ENCODE results near the gene CALCR. TPM values are rescaled to one million over a fixed set of nuclear protein-coding genes. Genes with fewer than 3 reads are reported as not detected.

The CALCR gene
- total and polyA plus RNA-seq, 9 of the 15 experiments (the other 6 are each of a cell fraction or from before 2014, with no cell fraction given), result 0.04 to 0.14 (median 0.09) TPM; not detected in 3

DNA sequence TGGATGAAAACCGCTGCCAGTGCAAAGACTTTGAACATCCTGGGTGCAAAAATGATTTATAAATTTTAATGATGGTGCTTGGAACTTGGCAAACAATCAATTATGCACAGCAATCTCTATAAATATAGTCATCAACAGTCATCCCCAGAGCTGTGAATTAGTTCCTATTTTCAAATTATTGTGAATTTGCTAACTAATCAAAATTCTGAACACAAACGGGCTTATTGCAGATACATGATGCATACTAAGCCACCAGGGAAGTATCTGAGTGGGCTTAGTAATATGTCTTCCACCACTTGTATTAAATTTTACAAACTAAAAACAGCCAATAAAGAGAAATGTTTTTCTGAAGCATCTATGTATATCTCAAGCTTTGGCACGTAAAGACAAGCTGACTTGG is 165.2 kb downstream of the CALCR start:
- POLR2A ChIA-PET, result no interaction called here

DNA sequence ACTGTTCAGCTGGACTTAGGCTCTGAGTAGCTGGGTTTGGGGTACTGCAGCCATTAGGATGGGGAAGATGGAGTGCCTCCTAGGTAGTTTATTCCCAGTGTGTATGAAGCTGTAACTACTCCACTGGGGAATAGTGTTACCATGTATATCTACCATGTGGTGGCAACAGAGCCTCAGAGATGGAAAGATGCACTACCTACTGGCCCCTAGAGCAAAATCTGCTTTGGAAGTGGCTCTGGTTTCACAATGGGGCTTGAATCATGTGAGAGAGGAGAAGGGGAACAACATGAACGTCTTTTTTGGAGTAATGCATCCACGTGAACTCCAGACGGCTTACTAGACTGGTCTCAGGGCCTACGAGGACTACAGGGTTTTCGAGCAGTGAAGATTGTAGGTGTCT is 167.3 kb downstream of the CALCR start:
- no peaks in the 10 kb centered on the region for H3K9me1 ChIP-seq (ENCODE audit: control insufficient read depth, insufficient read depth, low read length)
- in situ Hi-C loops (cut with MboI), result no loop called here
- no peaks in the 10 kb centered on the region for H3K27me3 ChIP-seq (ENCODE audit: control insufficient read depth in 2 of 2, insufficient read depth in 2 of 2, low read length in 2 of 2)
- no peak overlapping the region for H3K4me3 ChIP-seq
- WGBS (ENCODE audit: insufficient coverage, low coverage, missing lambda C conversion rate), result 2% methylated on average over 5 of the region's 5 CpGs
- no peak for DNase-seq (ENCODE audit: extremely low read depth in 1 of 4, low spot score in 3 of 4)
- FAIRE-seq, result no peak
- no peaks in the 10 kb centered on the region for H4K20me1 ChIP-seq (replicated peaks; ENCODE audit: control insufficient read depth, insufficient read depth, low read length)
- ChIA-PET POLR2A (no interaction called here), CTCF (ENCODE audit: low intra/inter-chr PET ratio) (no interaction called here)
- no peak for ATAC-seq
- no peak overlapping the region for H3K9ac ChIP-seq (ENCODE audit: insufficient read depth in 1 of 2, low read depth in 2 of 2, low read length in 2 of 2)
- no TSS peak for BruUV-seq (replicated peaks)
- no peaks in the 10 kb centered on the region for H3K9me3 ChIP-seq (replicated peaks; ENCODE audit: control insufficient read depth, insufficient read depth, low read depth, low read length)
- H3K36me3 ChIP-seq (ENCODE audit: control insufficient read depth, insufficient read depth, low read length), result no peaks in the 10 kb centered on the region
- no peak overlapping the region for H2AFZ ChIP-seq (ENCODE audit: low read depth, low read length)
- H3K4me1 ChIP-seq (replicated peaks in 1 of 2; ENCODE audit: control insufficient read depth in 2 of 2, insufficient read depth in 2 of 2, low read length in 2 of 2), result 0 out of 5 replicates have a peak, but pooled peaks cover 0 to 2% of the 10 kb centered on the region in 2 experiments
- H3K79me2 ChIP-seq (ENCODE audit: control insufficient read depth, insufficient read depth, low read length), result no peaks in the 10 kb centered on the region
- no peak overlapping the region for H3K27ac ChIP-seq (ENCODE audit: extremely low read depth, low read depth, low read length)
- no peak overlapping the region for H3K4me2 ChIP-seq (ENCODE audit: insufficient read depth, low read length)
- intact Hi-C loops (cut with micrococcal nuclease), result no loop called here
- no peak for TF ChIP-seq SAFB2 (IDR thresholded peaks at IDR 0.05; ENCODE audit: borderline replicate concordance, low read depth, low read length, severe bottlenecking)
- TF ChIP-seq ZKSCAN8 (CRISPR knock-in tag; IDR thresholded peaks at IDR 0.05), result no peak
- TF ChIP-seq E2F3 (CRISPR knock-in tag; IDR thresholded peaks at IDR 0.05), result no peak
- TF ChIP-seq, protein P1, sequence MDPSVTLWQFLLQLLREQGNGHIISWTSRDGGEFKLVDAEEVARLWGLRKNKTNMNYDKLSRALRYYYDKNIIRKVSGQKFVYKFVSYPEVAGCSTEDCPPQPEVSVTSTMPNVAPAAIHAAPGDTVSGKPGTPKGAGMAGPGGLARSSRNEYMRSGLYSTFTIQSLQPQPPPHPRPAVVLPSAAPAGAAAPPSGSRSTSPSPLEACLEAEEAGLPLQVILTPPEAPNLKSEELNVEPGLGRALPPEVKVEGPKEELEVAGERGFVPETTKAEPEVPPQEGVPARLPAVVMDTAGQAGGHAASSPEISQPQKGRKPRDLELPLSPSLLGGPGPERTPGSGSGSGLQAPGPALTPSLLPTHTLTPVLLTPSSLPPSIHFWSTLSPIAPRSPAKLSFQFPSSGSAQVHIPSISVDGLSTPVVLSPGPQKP (CRISPR knock-in tag; IDR thresholded peaks at IDR 0.05), result no peak
- no peak for TF ChIP-seq BCLAF1 (IDR thresholded peaks at IDR 0.05; ENCODE audit: borderline replicate concordance in 1 of 2, control insufficient read depth in 1 of 2, low read depth in 2 of 2, low read length in 1 of 2)
- TF ChIP-seq HDGF (IDR thresholded peaks at IDR 0.05), result no peak
- TF ChIP-seq TCF7 (IDR thresholded peaks at IDR 0.05; ENCODE audit: borderline replicate concordance), result no peak
- TF ChIP-seq ZNF274 (IDR thresholded peaks at IDR 0.05; ENCODE audit: borderline replicate concordance, low read depth, low read length), result no peak
- no peak for TF ChIP-seq ZBED1 (IDR thresholded peaks at IDR 0.05)
- TF ChIP-seq ATF2 (CRISPR knock-in tag; IDR thresholded peaks at IDR 0.05), result no peak

More for the DNA sequence above, 165.2 kb downstream of the CALCR start:
- Histone ChIP-seq H2AFZ (ENCODE audit: low read depth, low read length) (no peak overlapping the region), H3K4me1 (replicated peaks in 1 of 2; ENCODE audit: control insufficient read depth in 2 of 2, insufficient read depth in 2 of 2, low read length in 2 of 2) (no peaks in the 10 kb centered on the region), H4K20me1 (replicated peaks; ENCODE audit: control insufficient read depth, insufficient read depth, low read length) (no peaks in the 10 kb centered on the region), H3K9me1 (ENCODE audit: control insufficient read depth, insufficient read depth, low read length) (no peaks in the 10 kb centered on the region), H3K36me3 (ENCODE audit: control insufficient read depth, insufficient read depth, low read length) (no peaks in the 10 kb centered on the region), H3K9me3 (replicated peaks; ENCODE audit: control insufficient read depth, insufficient read depth, low read depth, low read length) (no peaks in the 10 kb centered on the region), H3K4me3 (no peak overlapping the region), H3K9ac (ENCODE audit: insufficient read depth in 1 of 2, low read depth in 2 of 2, low read length in 2 of 2) (no peak overlapping the region), H3K4me2 (ENCODE audit: insufficient read depth, low read length) (no peak overlapping the region), H3K27ac (ENCODE audit: extremely low read depth, low read depth, low read length) (no peak overlapping the region), H3K27me3 (ENCODE audit: control insufficient read depth in 2 of 2, insufficient read depth in 2 of 2, low read length in 2 of 2) (no peaks in the 10 kb centered on the region), H3K79me2 (ENCODE audit: control insufficient read depth, insufficient read depth, low read length) (no peaks in the 10 kb centered on the region)
- no TSS peak for BruUV-seq (replicated peaks)
- intact Hi-C loops (cut with micrococcal nuclease), result no loop called here
- 0% methylated on average over 3 of the region's 3 CpGs for WGBS (ENCODE audit: insufficient coverage, low coverage, missing lambda C conversion rate)
- ATAC-seq (no peak), FAIRE-seq (no peak), DNase-seq (ENCODE audit: extremely low read depth in 1 of 4, low spot score in 3 of 4) (no peak)
- CTCF ChIA-PET (ENCODE audit: low intra/inter-chr PET ratio), result no interaction called here
- peak; percentile 20; the same call in 1 of the 2 replicates for TF ChIP-seq MAFG (tag; conservative IDR thresholded peaks at IDR 0.05)
- TF ChIP-seq ZNF316 (IDR thresholded peaks at IDR 0.05), result peak; percentile 57
- no peak for TF ChIP-seq FUS (optimal IDR thresholded peaks at IDR 0.05; ENCODE audit: low read depth, low read length)
- TF ChIP-seq MAFF (IDR thresholded peaks at IDR 0.05; ENCODE audit: low read length), result peak; percentile 24; the same call in 1 of the 2 replicates
- in situ Hi-C loops (cut with MboI), result no loop called here

All from K562 (cell line).